Stimulated activated CD8-positive, alpha-beta memory T cell treated with anti-CD3 and anti-CD28 coated beads, Interleukin-4, amount 100 ng/mL, for 1 hour (primary cell): ENCODE measurements around the gene ZFP36L2.
"Not testable (repeated sequence)": the region's sequence is repeated elsewhere in the genome, so short reads cannot be mapped to it uniquely, and the experiment has no call there.

Experiments used
- DNase-seq, 2 donors: peaks; one replicate each; pipeline ENCODE4 v3.0.0-alpha.2; 2020; ENCODE audit warnings: low read depth in 2 of 2, low spot score in 1 of 2

Gene ZFP36L2

GRCh38 chr2:43189861-43190260 lies 36.5 kb downstream of the ZFP36L2 start:
- DNase-seq, result not testable (repeated sequence)

- no peak for DNase-seq
These were observed 37.6 kb downstream of the ZFP36L2 start for GRCh38 chr2:43188561-43189386.

GRCh38 chr2:43186679-43187374 lies 39.6 kb downstream of the ZFP36L2 start:
- DNase-seq, result no peak

- no peak for DNase-seq
These were observed 40.1 kb downstream of the ZFP36L2 start for GRCh38 chr2:43186321-43186678.

GRCh38 chr2:43185146-43185545 lies 41.3 kb downstream of the ZFP36L2 start:
- DNase-seq, result no peak

- no peak for DNase-seq
These were observed 42.0 kb downstream of the ZFP36L2 start for GRCh38 chr2:43184339-43184895.

GRCh38 chr2:43183743-43184142 lies 42.7 kb downstream of the ZFP36L2 start:
- no peak for DNase-seq

GRCh38 chr2:43180897-43181296 lies 45.5 kb downstream of the ZFP36L2 start:
- DNase-seq, result no peak

- no peak for DNase-seq
These were observed 46.5 kb downstream of the ZFP36L2 start for GRCh38 chr2:43179942-43180341.

GRCh38 chr2:43178602-43179542 lies 47.5 kb downstream of the ZFP36L2 start:
- no peak for DNase-seq

- DNase-seq, result no peak
These were observed 48.3 kb downstream of the ZFP36L2 start for GRCh38 chr2:43178055-43178598.

GRCh38 chr2:43176449-43176848 lies 50.0 kb downstream of the ZFP36L2 start:
- DNase-seq, result no peak

- DNase-seq, result no peak
These were observed 50.5 kb downstream of the ZFP36L2 start for GRCh38 chr2:43175876-43176275.

- no peak for DNase-seq
These were observed 51.4 kb downstream of the ZFP36L2 start for GRCh38 chr2:43175020-43175441.

- DNase-seq, result peak in 1 of 2 donors; percentile 45
These were observed 52.0 kb downstream of the ZFP36L2 start for GRCh38 chr2:43174368-43174916.
